ENCODE measurements around the gene NDUFB11. TPM values are rescaled to one million over a fixed set of nuclear protein-coding genes. Genes with fewer than 3 reads are reported as not detected.

Gene NDUFB11
- total and polyA plus RNA-seq, 9 of the 15 experiments (the other 6 are each of a cell fraction or from before 2014, with no cell fraction given) = 20.9 to 269 (median 86.8) TPM

GRCh38 chrX:47193475-47194193 is 49.1 kb upstream of the NDUFB11 start, which contains the start of gene UBA1 (continued):
- TF ChIP-seq SMAD3 (CRISPR knock-in tag; conservative IDR thresholded peaks at IDR 0.05) = no peak
- no peak for TF ChIP-seq PTRF (tag; IDR thresholded peaks at IDR 0.05)
- TF ChIP-seq ARNT (IDR thresholded peaks at IDR 0.05) = peak in 1 of 2 experiments; percentile 72; a peak in 1 of 4 replicates
- no peak for TF ChIP-seq OTX1 (CRISPR knock-in tag; IDR thresholded peaks at IDR 0.05)
- no peak; the same call in 1 of the 2 replicates for TF ChIP-seq BRD4 (IDR thresholded peaks at IDR 0.05)
- peak; percentile 81; the same call in 1 of the 2 replicates for TF ChIP-seq ATF7 (IDR thresholded peaks at IDR 0.05)
- TF ChIP-seq, protein P1, sequence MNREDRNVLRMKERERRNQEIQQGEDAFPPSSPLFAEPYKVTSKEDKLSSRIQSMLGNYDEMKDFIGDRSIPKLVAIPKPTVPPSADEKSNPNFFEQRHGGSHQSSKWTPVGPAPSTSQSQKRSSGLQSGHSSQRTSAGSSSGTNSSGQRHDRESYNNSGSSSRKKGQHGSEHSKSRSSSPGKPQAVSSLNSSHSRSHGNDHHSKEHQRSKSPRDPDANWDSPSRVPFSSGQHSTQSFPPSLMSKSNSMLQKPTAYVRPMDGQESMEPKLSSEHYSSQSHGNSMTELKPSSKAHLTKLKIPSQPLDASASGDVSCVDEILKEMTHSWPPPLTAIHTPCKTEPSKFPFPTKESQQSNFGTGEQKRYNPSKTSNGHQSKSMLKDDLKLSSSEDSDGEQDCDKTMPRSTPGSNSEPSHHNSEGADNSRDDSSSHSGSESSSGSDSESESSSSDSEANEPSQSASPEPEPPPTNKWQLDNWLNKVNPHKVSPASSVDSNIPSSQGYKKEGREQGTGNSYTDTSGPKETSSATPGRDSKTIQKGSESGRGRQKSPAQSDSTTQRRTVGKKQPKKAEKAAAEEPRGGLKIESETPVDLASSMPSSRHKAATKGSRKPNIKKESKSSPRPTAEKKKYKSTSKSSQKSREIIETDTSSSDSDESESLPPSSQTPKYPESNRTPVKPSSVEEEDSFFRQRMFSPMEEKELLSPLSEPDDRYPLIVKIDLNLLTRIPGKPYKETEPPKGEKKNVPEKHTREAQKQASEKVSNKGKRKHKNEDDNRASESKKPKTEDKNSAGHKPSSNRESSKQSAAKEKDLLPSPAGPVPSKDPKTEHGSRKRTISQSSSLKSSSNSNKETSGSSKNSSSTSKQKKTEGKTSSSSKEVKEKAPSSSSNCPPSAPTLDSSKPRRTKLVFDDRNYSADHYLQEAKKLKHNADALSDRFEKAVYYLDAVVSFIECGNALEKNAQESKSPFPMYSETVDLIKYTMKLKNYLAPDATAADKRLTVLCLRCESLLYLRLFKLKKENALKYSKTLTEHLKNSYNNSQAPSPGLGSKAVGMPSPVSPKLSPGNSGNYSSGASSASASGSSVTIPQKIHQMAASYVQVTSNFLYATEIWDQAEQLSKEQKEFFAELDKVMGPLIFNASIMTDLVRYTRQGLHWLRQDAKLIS (CRISPR knock-in tag; IDR thresholded peaks at IDR 0.05) = peak; percentile 67; the same call in 1 of the 2 replicates
- TF ChIP-seq PHF21A (IDR thresholded peaks at IDR 0.05; ENCODE audit: borderline replicate concordance, low read depth) = no peak
- no peak for TF ChIP-seq MAFF (IDR thresholded peaks at IDR 0.05; ENCODE audit: low read length)
- TF ChIP-seq SAFB (IDR thresholded peaks at IDR 0.05; ENCODE audit: borderline replicate concordance, low read depth, low read length) = no peak
- peak; percentile 22 for TF ChIP-seq HNRNPLL (IDR thresholded peaks at IDR 0.05; ENCODE audit: low read depth, low read length, poor library complexity, severe bottlenecking)
- TF ChIP-seq ZNF184 (CRISPR knock-in tag; IDR thresholded peaks at IDR 0.05) = no peak
- TF ChIP-seq, protein P2, sequence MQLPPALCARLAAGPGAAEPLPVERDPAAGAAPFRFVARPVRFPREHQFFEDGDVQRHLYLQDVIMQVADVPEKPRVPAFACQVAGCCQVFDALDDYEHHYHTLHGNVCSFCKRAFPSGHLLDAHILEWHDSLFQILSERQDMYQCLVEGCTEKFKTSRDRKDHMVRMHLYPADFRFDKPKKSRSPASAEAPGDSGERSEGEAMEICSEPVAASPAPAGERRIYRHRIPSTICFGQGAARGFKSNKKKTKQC (CRISPR knock-in tag; IDR thresholded peaks at IDR 0.05) = no peak
- no peak for TF ChIP-seq MTA2 (IDR thresholded peaks at IDR 0.05; ENCODE audit: low read depth)
- TF ChIP-seq RCOR1 (IDR thresholded peaks at IDR 0.05; ENCODE audit: borderline replicate concordance in 1 of 2, low read depth in 2 of 2, low read length in 2 of 2) = no peak
- TF ChIP-seq, protein P3, sequence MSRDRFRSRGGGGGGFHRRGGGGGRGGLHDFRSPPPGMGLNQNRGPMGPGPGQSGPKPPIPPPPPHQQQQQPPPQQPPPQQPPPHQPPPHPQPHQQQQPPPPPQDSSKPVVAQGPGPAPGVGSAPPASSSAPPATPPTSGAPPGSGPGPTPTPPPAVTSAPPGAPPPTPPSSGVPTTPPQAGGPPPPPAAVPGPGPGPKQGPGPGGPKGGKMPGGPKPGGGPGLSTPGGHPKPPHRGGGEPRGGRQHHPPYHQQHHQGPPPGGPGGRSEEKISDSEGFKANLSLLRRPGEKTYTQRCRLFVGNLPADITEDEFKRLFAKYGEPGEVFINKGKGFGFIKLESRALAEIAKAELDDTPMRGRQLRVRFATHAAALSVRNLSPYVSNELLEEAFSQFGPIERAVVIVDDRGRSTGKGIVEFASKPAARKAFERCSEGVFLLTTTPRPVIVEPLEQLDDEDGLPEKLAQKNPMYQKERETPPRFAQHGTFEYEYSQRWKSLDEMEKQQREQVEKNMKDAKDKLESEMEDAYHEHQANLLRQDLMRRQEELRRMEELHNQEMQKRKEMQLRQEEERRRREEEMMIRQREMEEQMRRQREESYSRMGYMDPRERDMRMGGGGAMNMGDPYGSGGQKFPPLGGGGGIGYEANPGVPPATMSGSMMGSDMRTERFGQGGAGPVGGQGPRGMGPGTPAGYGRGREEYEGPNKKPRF (IDR thresholded peaks at IDR 0.05; ENCODE audit: low read depth, low read length) = no peak
- TF ChIP-seq KLF13 (tag; IDR thresholded peaks at IDR 0.05; ENCODE audit: borderline replicate concordance, low read depth) = peak; percentile 40; the same call in 1 of the 2 replicates
- peak; percentile 73 for TF ChIP-seq ZFX (CRISPR knock-in tag; IDR thresholded peaks at IDR 0.05)
- TF ChIP-seq ZKSCAN1 (IDR thresholded peaks at IDR 0.05; ENCODE audit: low read depth, low read length) = no peak
- TF ChIP-seq MLX (CRISPR knock-in tag; conservative IDR thresholded peaks at IDR 0.05) = no peak
- no peak for TF ChIP-seq CBFA2T2 (conservative IDR thresholded peaks at IDR 0.05)
- TF ChIP-seq ZNF436 (CRISPR knock-in tag; IDR thresholded peaks at IDR 0.05) = no peak
- 0 out of 2 replicates have a peak, but pooled peaks have one; percentile 16 for TF ChIP-seq EGR1 (conservative IDR thresholded peaks at IDR 0.05)
